NCI-H1092 (cell line): ENCODE results near the gene KCND1.

Experiments used
- DNase-seq: peaks from one replicate; lab custom pipeline; 2025; lab: John Stamatoyannopoulos, UW

KCND1 gene

DNA sequence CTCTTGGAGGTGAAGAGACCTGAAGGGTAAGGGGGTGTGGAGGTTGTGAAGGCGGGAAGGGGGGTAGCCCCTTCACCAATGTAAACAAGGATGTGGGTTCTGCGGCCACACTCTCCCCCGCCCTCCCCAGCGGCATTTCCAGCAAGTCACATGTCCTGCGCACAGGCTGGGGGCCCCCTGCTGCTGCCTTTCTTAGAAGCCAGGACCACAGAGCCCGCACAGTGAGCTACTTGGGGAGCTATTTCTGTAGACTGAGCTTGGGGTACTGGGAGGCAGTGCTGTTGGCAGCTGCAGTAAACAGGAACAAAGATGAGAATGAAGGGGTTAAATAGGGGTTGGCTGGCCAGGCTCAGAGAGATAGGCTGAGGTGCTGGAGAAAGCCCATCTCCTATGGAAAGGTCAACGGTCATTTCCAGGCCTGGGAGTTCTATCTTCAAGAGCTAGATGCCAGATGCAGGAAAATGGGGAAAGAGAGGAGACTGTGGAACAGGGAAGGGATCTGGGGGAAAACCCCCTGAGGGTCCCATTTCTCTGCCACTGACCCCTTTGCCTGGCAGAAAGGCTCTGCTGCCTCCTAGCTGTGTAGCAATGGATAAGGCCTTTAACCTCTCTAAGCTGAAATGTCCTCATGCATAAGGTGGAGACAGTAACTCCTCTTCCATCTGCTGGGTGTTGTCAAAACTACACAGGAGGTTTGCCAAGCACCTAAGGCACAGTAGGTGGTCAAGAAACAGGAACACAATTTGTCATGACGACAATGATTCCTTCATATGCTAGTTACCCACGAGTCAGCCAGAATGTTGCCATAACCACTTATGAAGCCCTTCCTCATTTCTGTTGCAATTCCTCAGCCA, 34.4 kb downstream of the KCND1 start:
- DNase-seq: no peak

DNA sequence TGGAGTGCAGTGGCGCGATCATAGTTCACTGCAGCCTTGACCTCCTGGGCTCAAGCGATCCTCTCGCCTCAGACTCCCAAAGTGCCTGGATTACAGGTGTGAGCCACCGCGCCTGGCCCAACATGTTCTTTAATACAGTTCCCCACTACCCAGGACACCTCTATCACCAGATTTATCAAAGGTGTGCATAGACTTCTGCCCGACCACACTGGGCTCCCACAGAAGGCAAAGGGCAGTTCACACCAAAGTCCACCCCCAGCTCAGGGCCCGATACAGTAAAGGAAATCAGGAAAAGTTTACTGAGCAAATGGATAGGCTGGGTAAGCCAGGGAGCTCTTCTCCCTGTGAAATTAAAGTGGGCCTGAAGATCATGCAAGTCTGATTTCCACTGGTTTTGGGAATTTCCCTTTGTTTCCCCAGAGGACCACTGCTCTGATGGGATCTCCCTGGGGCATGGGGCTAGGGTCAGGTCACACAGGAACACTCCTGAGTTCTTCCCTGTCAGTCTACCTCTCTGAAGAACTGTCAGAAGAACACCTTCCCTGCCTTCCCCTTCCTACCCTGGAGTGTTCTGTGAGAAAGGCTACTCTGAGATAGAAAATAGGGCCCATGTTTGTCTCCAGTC, 35.1 kb downstream of the KCND1 start:
- DNase-seq: no peak

DNA sequence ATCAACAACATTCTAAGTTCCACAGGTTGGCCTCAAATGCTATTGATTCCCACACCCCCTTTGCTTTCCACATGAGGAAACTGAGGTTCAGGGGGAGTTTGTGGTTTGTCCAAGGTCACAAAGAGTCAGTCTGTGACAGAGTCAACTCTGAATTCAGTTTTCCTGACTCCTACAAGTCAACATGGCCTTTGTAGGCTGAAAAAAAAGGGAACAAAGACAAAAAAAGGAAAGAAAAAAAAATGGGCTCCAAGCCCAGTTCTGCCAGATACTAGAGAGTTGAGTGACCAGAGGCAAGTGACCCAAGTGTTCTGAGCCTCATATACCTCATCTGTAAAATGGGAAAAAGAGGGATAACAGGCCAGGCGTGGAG, 36.4 kb downstream of the KCND1 start:
- no peak for DNase-seq

DNA sequence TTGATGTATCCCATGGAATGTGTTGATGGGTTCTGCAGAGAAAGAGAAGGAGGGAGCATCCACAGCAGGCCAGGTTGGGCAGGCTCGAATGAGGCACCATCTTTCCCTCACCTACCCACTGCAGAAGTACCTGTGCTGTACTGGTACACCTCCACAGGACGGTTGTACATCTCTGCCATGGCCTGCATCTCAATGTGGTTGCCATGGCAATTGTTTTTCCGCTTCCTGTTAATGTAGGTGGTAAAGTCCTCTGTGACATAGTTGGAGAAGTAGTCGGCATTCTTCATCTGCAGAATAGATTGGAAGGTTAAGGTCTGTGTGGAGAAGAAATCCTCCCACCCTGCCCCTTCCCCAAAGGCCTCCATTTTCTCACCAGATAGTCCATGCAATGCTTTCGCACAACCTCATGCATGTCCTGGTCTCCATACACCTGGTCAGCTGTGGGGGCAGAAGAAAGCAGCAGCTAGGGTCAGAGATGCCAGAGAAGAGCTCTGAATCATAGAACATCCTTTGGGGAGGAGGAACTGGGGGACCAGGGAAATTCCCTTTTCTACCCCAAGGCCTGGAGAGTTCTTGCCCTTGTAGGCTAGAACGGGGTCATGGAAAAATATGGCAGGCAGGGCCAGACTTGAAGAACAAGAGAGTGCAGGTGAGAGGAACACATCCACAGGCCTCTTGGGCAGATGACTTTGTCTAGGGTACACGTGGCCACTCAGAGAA, 36.9 kb downstream of the KCND1 start:
- no peak for DNase-seq

DNA sequence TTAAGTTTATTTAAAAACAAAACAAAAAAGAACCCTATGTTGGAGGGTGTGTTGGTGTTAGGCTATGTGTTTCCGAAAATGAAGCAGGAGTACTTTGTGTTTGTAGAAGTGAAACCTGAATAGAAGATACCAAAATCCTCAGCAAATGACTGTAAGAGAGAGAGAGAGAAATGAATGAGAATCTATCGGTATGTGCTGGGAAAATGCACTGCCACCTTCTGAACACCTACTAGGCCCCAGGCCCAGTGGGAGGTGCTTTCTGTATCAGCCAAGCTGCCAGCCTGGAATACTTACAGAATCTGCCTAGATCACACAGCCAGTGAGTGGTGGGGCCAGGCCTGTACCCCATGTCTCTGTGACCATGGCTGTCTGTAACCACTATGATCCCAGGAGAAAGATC, 37.9 kb downstream of the KCND1 start:
- no peak for DNase-seq

DNA sequence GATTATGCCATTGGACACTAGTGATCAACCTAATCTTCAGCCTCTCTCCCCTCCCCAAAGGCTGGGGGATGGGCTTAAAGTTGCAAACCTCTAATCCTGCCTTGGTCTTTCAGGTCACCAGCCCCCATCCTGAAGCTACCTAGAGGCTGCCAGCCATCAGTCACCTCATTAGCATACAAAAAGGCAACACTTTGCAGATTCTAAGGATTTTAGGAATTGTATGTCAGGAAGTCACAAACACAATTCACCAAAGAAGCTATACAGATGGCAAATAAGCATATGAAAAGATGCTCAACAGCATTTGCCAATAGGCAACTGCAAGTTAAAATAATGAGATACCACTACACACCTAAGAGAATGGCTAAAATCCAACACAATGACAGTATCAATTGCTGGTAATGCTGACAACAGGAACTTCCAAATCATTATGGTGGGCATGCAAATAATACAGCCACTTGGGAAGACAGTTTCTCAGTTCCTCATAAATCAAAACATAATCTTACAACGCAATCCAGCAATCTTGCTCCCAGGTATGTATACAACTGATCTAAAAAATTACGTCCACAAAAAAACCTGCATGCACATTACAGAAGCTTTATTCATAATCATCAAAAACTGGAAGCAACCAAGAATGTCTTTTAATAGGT, 43.8 kb downstream of the KCND1 start:
- DNase-seq: no peak

DNA sequence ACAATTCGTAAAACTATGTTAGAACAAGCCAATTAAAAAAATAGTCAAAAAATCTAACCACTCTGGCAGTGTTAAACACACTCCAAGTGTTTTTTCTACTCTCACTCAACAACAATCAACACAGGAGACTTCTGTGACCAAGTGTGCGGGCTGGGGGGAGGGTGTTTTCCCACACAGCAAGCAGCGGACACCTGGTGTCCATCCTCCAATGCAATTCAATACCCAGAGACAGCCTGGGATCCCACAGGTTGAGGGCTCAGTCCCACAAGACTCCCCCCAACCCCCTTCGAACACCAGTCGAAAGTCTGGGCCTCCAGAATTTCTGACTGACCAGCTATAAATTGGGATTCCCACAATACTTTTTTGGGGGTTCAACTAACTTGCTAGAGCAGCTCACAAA, 44.5 kb downstream of the KCND1 start:
- no peak for DNase-seq

DNA sequence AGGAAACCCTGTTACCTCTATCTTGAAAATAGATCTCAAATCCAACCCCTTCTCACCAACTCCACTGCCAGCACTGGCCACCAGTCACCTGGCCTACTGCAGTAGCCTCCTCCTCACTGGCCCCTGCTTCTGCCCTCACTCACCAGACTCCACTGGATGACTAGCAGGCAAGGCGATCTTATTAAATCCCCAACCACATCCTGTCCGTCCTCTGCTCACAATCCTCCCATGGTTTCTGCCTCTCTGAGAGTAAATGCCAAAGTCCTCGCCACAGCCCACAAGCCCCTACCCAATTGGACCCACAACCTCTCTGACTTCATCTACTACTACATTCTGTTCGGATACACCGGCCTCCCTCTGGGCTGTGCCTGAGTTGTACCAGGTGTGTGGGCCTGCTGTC, 47.4 kb downstream of the KCND1 start:
- no peak for DNase-seq

DNA sequence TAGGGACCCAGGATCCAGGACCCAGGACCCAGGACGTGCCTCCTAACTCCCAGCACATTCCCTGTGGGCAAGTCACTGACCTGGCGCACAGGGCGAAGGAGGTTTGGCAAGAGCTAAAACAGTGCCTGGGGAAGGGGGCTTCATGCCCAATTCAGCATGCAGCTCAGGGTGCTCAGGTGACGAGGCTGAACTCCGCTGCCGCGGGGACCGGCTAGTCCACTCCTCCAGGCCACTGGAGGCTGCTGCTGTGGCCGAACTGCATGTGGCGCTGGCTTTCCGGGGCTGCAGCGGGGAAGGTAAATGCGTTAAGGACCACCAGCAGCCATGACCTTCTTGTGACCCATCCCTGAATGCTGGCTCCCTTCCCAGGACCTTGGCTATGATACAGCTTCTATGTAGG, 47.9 kb downstream of the KCND1 start:
- no peak for DNase-seq

DNA sequence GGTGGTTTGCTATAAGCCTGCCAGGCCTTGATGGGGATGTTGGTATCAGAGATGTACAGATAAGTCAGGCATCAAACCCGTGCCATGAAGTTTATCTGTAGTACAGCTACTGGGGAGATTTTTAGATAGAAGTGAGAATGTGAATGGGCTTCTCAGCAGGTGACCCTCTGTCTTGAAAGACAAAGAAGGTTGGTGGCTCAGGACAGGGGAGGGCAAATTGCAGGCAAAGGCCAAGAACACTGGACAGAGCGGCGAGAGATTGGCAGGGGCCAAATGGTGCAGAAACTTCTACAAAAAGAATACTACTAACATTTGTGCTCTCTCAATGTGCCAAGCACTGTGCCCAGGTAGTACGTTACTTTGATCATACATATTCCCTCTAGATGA, 50.9 kb downstream of the KCND1 start:
- no peak for DNase-seq

DNA sequence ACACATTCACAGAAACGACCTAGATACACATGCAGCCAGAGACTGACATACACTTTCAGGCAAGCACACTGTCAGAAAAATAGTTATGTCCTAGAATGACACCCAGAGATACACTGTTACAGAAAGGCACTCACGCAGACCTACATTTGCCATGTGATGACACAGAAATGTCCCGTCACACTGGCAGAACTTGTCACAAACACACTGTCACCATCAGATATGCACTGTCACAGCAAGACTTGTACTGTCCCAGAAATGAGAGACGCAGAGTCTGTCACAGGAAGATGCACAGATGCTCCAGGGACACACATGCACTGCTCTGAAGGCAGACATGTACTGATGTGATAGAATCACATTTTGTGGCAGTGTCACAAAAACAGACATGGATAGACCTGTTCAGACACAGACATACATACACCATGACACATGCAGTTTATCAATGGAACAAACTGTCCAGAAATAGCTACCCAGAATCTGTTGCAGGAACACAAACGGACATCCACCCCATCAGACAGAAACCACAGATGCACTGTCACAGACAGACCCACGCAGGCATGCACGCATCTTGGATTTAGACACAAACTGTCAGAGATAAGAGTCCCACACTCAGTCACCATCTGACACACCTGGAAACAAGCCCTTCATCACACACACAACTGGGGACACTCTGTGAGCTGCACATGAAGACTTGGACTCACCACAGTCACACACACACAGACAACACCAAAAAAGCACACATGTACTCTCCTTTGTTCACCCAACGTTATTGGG, 51.5 kb downstream of the KCND1 start:
- no peak for DNase-seq

DNA sequence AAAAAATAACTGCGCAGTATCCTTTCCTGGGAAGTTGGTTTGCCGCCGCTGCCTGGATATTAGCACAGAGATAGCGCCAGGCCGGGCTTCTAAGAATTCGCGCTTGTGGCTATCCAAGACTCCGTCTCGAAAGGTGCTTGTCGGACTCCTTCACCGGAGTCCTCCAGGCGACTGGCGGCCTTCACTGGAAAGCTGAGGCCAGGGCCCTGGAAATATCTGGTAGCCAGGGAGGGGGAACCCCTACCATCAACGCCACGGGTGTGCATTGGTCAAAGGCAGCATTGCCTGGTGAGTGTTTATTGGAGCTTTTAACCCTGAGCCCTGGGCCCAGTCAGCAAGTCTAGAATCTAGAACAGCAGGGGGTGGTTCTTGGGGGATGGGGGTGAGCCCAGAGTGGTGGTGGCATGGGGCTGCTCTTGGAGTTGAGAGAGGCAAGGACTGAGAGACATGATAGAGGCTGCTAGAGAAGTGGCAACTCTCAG, 52.2 kb downstream of the KCND1 start:
- DNase-seq: peak; percentile 44

DNA sequence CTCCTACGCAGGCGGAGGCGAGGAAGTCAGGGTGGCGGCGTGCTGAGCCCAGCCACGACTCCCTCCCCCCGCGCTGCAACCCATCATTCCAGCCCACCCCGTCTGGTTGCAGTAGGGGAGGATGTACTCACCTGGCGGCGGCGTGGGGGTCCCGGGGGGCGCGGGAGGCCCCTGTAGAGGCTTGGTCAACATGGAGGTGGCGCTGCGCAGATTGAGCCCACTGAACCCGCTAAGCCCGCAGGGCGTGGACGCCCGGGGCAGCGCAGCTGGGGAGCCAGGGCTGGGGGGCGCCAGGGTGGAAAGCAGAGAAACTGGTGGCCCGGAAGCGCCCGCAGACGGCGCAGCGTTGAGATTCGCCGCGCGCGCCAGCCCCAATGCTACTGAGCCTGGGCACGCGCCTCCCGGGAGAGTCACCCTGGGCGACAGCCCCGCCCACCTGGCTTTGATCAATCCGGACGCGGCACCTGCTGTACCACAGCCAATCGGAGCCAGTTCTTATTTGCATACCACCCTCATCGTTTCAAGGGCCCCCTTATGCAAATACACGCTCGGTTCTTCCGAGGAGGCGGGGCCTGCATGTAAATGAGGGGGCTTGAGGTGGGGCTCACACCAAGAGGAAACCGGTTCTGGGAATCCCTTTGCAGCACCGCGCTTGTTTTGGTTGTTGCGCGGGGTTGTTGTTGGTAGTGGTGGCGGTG, 52.9 kb downstream of the KCND1 start, which contains the start of gene PIM2:
TSS of gene PIM2 (minus strand) at position 382 of the 698 bp plus-strand sequence. CDS start at position 192, 190 bp downstream.
- DNase-seq: peak; percentile 96

DNA sequence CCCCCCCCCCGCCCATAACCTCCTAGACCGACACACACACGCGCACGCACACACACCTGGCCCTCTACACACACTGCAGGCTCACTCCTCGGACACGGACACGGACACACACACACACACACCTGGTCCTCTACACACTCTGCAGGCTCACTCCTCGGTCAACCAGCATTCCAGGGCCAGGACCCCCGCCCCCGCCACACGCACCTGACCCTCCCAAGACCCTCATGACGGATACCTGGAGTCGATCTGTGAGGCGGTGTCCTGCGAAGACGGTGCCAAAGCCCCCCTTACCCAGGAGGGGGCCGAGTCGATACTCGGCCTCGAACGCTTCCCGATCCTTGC, 53.4 kb downstream of the KCND1 start:
- DNase-seq: no peak

DNA sequence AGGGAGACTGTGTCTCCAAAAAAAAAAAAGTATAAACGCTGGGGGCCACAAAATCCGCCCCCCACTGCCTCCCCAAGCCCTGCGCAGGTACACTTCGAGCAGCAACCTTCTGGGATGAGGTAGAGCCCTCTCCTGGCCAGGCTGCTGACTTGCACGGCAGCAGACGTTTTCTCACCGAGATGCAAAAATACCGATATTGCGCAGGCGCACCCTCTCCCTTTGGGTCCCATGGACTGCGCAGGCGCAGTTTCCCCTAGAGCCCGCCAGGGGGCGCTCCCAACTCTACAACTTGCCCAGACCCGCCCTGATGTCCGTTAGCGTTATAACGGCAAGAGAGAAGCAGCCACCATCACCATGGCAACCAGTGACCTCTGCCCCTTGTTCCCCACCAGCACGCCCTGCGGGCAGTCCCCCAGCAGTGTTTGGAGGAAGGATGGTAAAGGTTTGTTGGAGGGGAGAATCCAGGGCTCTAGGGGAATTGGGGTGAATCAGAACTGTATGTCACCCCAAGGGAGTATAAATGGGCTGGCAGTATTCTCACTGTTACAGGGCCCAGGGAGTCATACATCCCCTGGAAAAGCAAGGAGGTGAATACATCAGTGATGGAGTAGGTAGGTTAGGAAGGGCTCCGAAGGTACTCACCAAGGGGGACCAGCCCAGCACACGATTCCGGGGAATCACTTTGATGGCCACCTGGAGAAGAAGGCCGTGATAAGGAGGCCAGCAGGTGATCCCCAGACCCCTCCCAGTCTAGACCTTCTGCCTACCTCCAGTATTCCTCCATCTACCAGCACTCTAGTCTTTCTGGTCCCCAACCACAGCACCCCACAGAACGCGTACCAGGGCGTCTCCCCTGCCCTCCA, 54.3 kb downstream of the KCND1 start:
- peak; percentile 93 for DNase-seq

DNA sequence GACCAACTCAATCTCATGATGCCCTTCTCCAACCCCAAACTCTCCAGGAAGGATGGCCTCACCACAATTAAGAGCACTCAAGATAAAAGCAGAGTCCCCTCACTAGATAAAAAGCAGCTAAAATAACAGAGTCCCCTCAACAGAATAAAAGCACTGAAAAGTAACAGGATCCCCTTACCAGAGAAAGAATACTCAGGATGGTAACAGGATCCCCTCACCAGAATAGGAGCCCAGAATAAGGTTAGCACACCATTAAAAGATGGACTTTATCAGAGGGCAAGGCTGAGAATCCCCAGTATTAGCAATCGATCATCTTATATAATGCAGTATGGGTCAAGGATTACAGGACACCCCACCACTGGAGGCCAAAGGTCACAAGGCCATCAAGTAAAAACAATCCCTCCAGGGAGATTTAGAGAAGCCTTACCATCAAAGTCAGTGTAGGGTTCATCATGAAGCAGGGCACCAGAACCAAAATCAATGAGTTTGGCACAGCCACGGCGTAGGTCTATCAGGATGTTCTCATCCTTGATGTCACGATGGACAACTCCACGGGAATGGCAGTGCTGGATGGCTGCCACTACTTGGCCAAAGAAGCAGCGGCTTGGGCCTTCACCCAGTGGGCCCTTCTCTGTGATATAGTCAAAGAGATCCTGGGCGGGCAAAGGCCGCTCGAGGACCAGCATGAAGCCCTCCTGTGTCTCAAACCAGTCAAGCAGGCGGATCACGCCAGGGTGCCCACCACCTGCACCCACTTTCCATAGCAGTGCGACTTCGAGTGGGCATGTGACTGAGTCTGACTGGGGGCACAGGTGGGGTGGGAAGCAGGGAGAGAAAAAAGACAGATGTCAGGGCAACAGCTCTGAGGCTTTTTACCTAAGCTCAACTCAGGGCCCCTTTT, 56.8 kb downstream of the KCND1 start:
- no peak for DNase-seq

DNA sequence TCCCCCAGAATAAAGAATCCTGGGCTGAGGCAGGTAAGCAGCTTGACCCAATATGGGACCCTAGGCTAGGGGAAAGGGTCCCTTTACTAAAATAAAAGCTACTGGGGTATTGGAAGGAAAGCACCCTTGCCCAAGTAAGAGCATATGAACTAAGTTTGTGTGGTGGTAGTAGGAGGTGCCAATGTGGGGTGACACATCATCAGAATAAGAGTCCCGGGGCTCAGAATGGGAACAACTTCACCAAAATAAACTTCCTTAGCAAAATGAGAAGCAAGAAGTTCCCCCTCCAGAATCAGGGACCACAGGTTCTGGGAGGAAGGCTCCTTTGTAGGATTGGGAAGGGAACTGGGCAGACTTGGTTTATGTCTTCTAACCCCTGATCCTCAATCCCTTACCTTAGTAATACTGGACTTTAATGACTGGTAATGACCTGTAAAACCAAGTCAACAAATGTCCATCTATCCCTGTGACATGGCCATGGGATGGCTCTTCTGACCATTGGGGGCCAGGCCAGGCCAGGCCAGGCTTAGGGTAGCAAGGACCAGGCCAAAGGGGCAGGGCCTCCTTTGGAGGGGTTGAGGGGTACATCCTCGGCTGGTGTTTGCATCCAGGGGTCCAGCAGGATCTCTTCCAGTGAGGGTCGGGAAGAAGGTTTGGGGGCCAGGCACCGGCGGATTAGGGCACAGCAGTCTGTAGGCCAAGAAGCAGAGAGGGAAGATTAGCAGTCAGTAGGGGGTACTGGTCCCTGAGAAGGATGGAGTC, 57.9 kb downstream of the KCND1 start:
- DNase-seq: no peak
